ENCODE results near the gene PTPRT. TPM values are rescaled to one million over a fixed set of nuclear protein-coding genes. Genes with fewer than 3 reads are reported as not detected.

Gene PTPRT
- total RNA-seq, 4 donors from 2014 or later: 0.57 to 2.0 (median 0.83) TPM

DNA sequence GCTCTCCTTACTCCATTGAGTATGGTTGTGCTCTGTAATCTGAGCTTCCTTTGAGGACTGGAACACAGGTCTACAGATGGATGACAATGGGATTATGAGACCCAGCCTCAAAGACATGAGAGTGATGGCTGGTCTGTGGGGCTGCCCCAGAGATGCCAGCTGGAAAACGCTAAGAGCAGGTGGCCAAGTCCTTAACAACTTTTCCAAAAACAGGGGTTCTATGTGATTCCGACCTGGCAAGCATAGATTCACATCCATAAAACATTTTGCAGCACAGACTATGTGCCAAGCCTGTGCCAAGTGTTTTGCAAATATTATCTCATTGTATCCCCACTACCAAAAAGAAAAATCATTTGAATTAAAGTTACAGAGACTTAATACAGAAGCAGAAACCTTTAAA lies 270.4 kb downstream of the PTPRT start:
- TF ChIP-seq, protein P1, sequence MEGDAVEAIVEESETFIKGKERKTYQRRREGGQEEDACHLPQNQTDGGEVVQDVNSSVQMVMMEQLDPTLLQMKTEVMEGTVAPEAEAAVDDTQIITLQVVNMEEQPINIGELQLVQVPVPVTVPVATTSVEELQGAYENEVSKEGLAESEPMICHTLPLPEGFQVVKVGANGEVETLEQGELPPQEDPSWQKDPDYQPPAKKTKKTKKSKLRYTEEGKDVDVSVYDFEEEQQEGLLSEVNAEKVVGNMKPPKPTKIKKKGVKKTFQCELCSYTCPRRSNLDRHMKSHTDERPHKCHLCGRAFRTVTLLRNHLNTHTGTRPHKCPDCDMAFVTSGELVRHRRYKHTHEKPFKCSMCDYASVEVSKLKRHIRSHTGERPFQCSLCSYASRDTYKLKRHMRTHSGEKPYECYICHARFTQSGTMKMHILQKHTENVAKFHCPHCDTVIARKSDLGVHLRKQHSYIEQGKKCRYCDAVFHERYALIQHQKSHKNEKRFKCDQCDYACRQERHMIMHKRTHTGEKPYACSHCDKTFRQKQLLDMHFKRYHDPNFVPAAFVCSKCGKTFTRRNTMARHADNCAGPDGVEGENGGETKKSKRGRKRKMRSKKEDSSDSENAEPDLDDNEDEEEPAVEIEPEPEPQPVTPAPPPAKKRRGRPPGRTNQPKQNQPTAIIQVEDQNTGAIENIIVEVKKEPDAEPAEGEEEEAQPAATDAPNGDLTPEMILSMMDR (IDR thresholded peaks at IDR 0.05; ENCODE audit: low read depth): no peak

- TF ChIP-seq, protein P1 (IDR thresholded peaks at IDR 0.05; ENCODE audit: low read depth): no peak
These were observed 274.6 kb downstream of the PTPRT start for GRCh38 chr20:42915081-42915480.

DNA sequence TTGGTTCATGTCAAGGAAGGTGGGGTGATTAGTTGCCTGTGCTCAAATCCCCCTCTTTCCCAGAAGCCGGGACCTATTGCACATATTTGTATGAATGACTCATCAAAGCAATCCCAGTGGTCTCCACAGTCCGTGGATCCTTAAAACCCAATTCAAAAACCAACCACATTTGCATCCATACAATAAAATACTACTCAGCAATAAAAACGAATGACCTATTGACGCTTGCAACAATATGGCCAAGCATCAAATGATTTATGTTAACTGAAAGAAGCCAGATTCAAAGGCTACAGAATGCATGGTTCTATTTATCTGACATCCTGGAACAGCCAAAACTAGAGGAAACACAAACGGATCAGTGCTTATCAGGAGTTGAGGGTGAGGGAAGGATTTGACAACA lies 275.4 kb downstream of the PTPRT start:
- TF ChIP-seq, protein P1 (IDR thresholded peaks at IDR 0.05; ENCODE audit: low read depth): no peak

DNA sequence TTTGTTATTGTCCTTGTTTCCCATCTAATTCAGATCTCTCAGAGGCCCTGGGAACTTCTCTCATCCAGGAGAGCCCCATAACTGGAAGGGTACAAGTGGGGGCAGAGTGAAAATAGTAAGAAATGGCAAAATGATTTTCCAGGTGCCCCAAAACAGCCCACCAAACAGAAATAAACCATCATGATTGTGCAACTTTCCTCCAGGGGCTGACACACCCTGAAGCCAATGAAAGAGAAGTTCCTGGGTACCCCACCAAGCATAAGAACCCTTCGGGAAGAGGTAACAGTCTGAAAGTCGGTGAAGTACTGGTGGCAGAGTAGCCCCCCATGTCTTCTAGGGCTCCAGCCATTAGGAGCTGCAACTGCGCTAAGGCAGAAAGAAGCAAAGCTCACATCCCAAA lies 282.0 kb downstream of the PTPRT start:
- TF ChIP-seq, protein P1 (IDR thresholded peaks at IDR 0.05; ENCODE audit: low read depth): no peak

- TF ChIP-seq, protein P1 (IDR thresholded peaks at IDR 0.05; ENCODE audit: low read depth): no peak
These were observed 283.6 kb downstream of the PTPRT start for GRCh38 chr20:42906120-42906519.

DNA sequence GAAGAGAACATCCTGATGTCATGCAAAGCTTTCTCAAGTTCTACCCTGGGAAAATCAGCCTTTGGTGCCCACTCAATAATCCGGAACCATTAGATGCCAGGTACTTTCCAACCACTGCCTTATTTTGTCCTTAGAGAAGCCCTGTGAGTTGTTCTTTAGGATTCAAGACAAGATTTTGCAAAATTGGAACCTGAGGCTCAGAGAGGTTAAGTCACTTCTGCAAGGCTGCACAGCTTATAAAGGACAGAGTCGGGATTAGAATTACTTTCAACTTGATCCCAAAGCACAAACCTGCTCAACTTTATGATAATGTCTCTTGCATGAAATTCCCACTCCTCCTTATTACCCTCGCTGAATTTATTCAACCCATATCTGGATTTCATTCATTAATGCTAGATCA lies 287.2 kb downstream of the PTPRT start:
- TF ChIP-seq, protein P1 (IDR thresholded peaks at IDR 0.05; ENCODE audit: low read depth): no peak

DNA sequence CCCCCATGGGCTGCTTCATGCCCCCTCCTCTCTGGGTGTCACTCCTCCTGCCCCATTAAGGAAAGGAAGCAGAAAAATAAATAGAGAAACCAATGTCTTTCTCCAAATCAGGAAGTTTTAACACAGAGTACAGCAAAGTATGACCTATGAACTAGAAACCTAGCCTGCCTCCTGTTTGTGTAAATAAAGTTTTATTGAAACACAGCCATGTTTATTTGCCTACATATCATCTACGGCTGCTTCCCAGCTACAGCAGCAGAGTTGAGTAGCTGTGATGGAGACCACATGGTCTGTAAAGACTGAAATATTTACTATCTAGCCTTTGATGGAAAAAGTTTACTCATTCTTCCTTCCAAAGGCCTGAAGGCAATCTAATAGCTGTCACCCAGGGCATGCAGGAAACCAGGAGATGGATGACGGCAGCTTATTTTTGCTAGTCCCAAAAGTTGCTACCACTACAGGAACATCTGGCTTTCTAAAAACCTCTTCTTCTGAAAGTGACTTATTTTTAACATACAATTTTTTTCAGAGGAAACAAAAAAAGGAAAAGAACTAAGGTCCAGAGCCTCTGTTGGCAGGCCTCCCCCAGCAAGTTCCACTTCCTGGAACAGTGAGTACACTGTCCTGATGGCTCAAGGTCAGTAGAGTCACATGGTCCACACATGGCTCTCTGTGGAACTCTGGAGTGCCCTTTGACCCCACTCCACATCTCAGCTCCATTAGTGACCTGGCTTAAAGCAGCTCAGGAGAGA lies 287.8 kb downstream of the PTPRT start:
- TF ChIP-seq, protein P1 (IDR thresholded peaks at IDR 0.05; ENCODE audit: low read depth): no peak
